HG02840 (cell line): Measurements from ENCODE around the gene ERC2.

ENCODE experiments used
- ATAC-seq: cut with Tn5 transposase; IDR thresholded peaks from one replicate; pipeline ENCODE4 v1.9.1; 2021; ENCODE audit warnings: mild to moderate bottlenecking, moderate library complexity, moderate number of reproducible peaks; ENCODE audit not compliant: unreplicated experiment, low FRiP score

ERC2 gene

GRCh38 chr3:56197259-56197965, 270.9 kb downstream of the ERC2 start:
- no peak for ATAC-seq

GRCh38 chr3:56196700-56197099, 271.6 kb downstream of the ERC2 start:
- no peak for ATAC-seq

GRCh38 chr3:56193519-56193918, 274.7 kb downstream of the ERC2 start:
- ATAC-seq, result no peak

GRCh38 chr3:56192001-56192400, 276.3 kb downstream of the ERC2 start:
- no peak for ATAC-seq

GRCh38 chr3:56190771-56191305, 277.4 kb downstream of the ERC2 start:
- ATAC-seq, result no peak

GRCh38 chr3:56190130-56190529, 278.1 kb downstream of the ERC2 start:
- ATAC-seq, result no peak

GRCh38 chr3:56189536-56189935, 278.7 kb downstream of the ERC2 start:
- ATAC-seq, result no peak

- no peak for ATAC-seq
Measured at GRCh38 chr3:56188201-56188600, 280.1 kb downstream of the ERC2 start.

- ATAC-seq, result no peak
Measured at GRCh38 chr3:56187051-56187450, 281.2 kb downstream of the ERC2 start.

GRCh38 chr3:56185827-56186226, 282.4 kb downstream of the ERC2 start:
- no peak for ATAC-seq

- ATAC-seq, result no peak
Measured at GRCh38 chr3:56183529-56183928, 284.7 kb downstream of the ERC2 start.

GRCh38 chr3:56180433-56180832, 287.8 kb downstream of the ERC2 start:
- no peak for ATAC-seq

GRCh38 chr3:56173601-56174000, 294.7 kb downstream of the ERC2 start:
- ATAC-seq, result no peak

- no peak for ATAC-seq
Measured at GRCh38 chr3:56164436-56164835, 303.8 kb downstream of the ERC2 start.

- no peak for ATAC-seq
Measured at GRCh38 chr3:56157693-56158362, 310.4 kb downstream of the ERC2 start.

GRCh38 chr3:56154297-56154696, 314.0 kb downstream of the ERC2 start:
- no peak for ATAC-seq

GRCh38 chr3:56147354-56147753, 320.9 kb downstream of the ERC2 start:
- no peak for ATAC-seq

- no peak for ATAC-seq
Measured at GRCh38 chr3:56145410-56145809, 322.9 kb downstream of the ERC2 start.

GRCh38 chr3:56144805-56145204, 323.5 kb downstream of the ERC2 start:
- ATAC-seq, result no peak

GRCh38 chr3:56137415-56137814, 330.9 kb downstream of the ERC2 start:
- no peak for ATAC-seq

- ATAC-seq, result no peak
Measured at GRCh38 chr3:56136514-56136913, 331.8 kb downstream of the ERC2 start.

- no peak for ATAC-seq
Measured at GRCh38 chr3:56135941-56136340, 332.3 kb downstream of the ERC2 start.
